ENCODE results near the gene RGS6.

DNA sequence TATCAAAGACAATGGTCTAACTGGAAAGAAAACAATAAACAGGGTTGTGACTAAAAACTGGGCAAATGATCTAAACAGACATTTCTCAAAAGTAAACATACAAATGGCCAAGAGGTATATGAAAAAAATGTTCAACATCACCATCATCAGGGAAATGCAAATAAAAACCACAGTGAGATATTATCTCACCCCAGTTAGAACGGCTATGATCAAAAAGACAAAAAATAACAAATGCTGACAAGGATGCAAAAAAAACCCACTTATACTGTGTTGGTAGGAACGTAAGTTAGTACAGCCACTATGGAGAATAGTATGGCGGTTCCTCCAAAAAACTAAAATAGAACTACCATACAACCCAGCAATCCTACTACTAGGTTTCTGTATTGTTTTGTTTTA lies 470.1 kb downstream of the RGS6 start:
- TF ChIP-seq CTCF (IDR thresholded peaks at IDR 0.05 in 4 of 5, conservative IDR thresholded peaks at IDR 0.05 in 1 of 5) (no peak), POLR2A (IDR thresholded peaks at IDR 0.05) (no peak)

Data from gastrocnemius medialis (tissue), 4 donors.